Raji (cell line): ENCODE data around the gene RRBP1.

ENCODE experiments used
- POLR2A ChIP-seq: IDR thresholded peaks from 2 replicates; pipeline ENCODE4 v1.6.1; 2011; ENCODE audit warnings: low read depth, low read length, control low read depth; ENCODE audit not compliant: insufficient read depth

The RRBP1 gene

DNA sequence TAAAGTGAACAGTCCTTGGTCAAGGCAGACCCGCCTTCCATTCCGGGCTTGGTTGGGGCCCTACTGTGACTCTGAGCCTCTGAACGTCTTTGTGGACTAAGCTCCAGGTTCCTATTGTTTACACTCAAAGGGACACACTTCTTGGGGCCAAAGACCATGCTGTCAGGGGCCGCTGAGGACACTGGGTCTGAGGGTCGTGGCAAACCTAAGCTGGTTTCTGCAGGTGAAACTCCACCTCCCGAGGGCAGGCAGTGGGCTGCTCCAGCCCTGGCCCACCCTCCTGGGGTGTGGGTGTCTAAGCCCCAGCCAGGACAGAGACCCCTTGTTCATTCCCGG is 69.1 kb downstream of the RRBP1 start:
- TF ChIP-seq POLR2A = no peak

DNA sequence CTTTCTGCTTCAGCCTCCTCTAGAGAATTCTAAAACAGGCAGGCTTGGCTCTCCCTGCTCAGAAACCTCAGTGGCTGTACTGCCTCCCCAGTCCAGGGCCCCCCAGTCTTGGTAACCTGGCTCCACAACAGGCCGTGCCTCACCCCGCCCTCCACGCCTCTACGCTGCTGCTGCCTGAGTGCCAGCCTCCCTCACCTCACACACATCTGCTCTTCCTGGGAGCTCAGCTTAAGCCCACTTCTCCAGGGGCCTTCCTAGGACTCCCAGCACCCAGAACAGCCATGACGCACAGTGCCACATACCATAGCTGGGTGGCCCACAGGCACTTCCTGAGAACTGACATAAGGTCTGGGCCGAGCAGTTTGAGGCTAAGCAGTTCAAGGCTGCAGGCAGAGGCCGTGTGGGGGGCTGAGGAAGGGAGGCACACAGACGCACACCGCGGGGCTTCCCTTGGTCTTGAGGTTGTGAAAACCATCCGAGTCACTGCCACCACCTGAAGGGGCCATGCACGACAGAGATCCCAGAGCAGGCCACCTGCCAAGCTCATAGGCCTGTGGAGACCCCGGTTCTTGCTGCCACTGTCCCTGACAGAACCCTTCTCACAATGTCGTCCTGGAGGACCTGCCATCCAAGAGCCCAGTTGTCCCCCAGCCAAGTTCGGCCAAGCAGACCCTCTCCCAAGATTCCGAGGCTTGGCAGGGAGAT is 69.6 kb downstream of the RRBP1 start:
- TF ChIP-seq POLR2A = no peak

DNA sequence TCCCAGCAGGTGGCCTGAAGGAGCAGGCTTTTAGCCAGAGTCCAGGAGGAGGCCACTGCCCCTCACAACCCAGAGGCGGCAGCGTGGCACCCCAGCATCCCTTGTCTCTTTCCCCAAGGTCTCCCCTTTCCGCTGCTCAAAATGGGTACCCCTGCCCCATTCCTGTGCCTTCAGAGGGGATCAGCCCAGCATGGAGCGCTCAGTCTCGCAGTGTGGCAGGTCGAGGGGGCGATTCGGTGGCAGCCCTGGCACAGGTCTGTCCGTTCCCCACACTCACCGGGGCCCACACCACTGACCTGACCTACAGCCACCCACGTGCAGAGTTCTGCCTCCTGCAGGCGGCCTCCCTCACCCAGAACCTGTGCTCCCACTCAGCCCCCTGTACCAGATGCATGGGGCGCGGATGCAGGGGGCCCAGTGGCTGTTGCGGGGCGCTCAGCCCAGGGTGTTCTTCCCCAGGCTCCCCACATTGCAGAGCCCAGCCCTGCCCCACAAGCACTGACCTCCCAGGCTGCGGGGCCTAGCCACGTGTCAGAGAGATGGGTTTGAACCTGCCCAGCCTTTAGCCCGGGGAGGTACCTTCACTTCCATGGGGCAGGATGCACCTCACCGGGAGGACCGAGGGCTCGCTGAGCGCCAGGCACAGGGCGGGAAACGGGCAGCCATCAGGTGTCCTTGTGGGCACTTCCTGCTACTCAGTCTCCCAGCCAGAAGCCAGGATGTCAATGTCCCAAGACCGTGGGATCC is 70.3 kb downstream of the RRBP1 start:
- no peak for TF ChIP-seq POLR2A

DNA sequence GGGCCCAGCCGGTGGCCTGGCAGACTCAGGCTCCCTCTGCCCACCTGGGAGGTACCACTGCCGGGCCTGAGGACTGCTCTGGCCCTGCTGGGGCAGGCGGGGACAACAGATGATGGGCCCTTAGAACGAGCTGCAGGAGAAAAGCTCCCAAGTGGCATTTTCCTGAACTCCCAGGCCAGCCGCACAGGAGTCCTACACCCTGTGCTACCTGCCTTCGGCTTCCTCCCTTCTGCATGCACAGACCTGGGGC is 70.8 kb downstream of the RRBP1 start:
- TF ChIP-seq POLR2A = no peak

DNA sequence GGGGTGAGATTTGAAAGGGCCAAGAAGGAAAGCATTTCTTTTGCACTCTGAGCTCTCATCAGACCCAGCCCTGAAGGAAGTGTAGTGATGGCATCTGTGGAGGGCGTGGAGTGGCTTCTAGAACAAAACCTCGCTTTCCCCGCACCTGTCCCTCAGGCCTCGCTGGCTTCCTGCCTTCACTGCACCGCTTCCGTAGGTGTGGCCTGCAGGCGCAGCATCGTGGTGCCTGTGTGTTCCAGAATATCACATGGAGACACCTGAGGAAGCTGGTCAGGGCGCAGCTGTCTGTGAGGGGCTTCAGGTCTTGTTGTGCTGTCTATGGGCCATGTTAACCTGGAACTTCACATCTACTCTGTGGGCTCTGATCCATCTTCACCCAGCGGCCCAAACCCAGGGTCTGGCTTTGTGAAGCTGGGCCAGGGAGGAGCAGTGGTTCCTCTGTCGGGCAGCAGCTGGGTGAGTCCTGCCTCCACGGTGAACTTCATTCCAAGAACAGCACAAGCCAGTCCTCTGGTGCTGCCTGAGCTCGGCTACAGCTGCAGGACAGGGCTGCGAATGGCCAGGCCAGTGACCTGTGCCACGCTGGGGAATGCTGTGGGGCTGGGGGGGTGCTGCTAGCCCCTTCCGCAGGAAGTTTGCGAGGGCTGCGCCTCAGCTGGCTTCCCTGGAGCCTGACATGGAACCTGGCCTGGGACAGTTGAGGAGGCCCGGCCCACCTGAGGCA is 71.3 kb downstream of the RRBP1 start:
- TF ChIP-seq POLR2A = no peak

DNA sequence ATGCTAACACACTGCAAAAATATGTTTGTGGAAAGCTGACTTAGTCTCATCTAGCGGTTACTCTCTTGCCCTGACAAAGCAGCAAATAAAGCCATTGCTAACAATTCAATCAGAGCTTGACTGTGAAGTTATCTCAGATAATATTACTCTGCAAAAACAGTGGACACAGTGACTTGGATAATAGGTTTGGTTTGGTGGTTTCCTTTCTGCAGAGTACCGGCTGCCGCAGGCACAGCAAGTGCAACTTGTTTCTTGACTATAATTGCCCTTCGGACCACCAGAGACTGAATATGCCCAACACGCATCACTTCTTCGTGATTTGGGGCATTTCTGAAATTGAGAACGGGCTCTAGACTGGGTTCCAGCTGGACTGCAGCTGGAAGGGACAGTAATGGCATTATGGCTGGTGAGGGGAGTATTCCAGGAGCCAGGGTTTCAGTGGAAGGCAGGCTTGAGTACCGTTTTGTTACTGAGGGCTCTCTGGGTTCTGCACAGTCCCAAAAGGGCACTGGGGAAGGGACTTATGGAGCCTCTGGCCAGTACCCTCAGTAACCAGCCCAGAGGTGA is 72.1 kb downstream of the RRBP1 start:
- TF ChIP-seq POLR2A = no peak

DNA sequence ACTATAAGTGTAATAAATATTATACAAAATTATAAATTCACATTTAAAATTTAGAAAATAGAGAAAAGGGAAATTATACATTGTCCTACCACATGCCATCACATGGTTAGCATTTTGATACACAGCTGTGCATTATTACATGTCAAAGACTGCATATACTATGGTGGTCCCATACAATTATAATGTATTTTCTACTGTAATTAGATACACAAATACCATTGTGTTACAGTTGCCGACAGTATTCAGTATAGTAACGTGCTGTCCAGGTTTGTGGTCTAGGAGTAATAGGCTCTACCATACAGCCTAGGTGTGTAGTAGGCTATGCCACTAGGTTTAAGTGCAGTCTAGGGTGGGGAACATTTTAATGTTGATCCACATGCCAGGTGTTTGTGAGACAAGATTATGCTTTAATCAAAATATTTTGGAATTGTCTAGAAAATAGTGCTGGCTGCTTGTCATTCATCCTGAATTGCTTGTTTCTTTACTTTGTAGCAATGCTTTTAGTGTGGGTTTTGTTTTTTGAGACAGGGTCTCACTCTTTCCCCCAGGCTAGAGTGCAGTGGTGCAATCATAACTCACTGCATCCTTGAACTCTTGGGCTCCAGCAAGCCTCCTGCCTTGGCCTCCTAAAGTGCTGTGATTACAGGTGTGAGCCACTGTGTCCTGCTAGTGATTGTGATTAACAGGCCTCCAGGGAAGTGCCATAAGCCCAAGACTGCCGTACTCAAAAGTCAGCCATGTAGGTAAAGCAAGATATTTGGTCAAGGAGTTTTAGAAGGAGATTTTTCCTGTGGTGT is 73.1 kb downstream of the RRBP1 start:
- TF ChIP-seq POLR2A = no peak

DNA sequence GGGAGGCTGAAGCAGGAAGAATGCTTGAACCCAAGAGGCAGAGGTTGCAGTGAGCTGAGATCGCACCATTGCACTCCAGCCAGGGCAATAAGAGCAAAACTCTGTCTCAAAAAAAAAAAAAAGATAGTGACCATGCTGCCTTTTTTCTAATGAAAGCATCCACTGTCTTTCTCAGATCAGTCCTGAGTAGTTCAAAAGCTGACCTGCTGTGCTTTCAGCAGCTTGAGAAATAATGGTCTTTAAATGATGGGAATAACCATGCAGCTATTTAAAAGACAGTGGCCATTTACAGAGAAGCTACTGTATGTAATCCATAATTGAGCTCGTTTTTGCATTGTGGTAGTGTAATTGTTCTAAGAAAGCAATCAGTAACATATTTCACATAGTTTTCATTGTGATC is 76.0 kb downstream of the RRBP1 start:
- TF ChIP-seq POLR2A = no peak

DNA sequence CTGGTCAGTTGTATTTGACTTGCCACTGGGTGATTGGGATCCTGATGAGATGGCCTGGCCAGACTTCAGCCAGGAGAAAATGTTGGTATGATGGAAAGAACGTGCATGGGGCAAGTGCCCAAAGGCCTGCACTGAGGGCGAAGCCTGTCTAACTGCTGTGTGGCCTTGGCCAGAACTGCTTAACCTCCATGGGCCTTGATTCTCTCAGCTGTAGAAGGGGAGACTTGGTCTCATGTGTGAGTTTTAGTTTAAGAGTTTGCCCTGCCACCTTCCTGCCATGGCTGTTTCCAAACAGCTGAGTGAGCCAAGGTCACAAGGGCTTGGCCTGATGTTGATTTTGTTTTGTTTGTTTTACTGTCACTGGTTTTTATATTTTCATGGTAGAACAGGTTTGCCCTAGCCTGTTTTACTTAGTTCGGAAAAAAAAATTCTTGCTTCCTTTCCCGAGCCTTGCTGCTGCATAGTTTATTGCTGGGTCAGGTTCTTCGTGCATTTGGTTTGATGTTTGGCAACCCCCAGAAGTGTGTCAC is 76.8 kb downstream of the RRBP1 start:
- no peak for TF ChIP-seq POLR2A

DNA sequence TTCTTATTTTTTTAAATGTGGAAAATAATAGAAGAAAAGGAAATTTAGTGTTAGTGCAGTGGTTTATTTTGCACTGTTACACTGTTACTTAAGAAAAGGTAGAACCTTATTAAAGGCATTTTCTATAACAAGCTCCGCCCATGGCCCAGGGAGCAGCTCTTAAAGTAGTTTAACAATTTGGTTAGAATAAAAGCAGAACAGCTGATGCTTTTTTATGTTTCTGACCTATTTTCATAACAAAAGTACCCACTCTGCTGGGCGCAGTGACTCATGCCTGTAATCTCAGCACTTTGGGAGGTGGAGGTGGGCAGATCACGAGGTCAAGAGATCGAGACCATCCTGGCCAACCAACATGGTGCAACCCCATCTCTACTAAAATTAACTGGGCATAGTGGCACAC is 79.5 kb downstream of the RRBP1 start:
- TF ChIP-seq POLR2A = no peak

DNA sequence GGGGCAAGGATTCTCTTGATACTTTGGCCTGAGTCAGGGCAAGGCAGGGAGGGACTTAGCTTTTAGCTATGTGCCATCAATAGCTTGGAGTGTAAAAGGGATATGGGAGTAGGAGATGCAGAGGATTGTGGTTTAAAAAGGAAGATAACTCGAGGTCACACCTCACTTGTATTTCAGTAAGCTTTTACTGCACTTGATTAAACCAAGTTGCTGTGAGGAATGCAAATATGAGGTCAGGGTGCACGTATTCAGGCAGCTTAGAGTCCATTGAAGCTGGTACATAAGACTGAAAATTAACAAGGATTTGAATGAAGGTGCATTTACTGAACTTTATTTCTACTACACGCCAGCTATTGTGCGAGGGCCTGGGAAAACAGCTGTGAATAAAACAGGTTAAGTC is 80.1 kb downstream of the RRBP1 start:
- TF ChIP-seq POLR2A = no peak

DNA sequence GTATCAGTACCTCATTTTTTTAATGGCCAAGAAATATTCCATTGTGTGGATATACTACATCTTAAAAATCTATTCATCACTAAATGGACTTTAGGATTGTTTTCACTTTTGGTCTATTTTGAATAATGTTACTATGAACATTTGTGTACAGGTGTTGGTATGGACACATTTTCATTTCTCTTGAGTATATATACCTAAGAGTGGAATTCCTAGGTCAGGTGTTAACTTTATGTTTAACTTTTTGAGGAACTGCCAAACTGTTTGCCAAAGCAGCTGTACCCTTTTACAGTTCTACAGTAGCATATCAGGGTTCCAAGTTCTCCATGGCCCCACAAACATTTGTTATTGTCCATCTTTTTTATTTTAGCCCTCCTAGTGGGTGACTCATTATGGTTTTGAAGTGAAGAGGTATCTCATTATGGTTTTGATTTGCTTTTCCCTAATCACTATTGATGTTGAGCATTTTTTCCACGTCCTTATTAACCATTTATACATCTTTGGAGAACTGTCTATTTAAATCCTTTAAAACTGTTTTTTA is 84.0 kb downstream of the RRBP1 start:
- no peak for TF ChIP-seq POLR2A

DNA sequence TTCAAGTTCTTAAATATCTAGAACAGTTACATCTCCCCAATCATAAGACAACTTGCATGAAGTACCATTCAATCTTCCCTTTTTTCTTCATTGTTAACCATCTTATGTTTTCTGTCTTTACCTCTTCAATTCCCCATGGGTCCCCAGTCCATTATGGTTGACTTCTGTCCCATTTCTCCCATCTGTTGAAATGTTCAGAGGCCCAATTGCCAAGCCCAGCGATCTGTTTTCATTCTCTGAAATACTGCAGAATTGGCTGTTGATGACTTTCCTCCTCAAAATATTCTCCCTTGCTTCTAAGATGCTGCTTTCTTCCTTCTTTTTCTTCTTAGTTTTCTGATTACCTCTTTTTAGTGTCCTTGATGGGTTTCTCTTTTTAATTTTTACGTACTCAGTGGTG is 86.2 kb downstream of the RRBP1 start:
- no peak for TF ChIP-seq POLR2A

DNA sequence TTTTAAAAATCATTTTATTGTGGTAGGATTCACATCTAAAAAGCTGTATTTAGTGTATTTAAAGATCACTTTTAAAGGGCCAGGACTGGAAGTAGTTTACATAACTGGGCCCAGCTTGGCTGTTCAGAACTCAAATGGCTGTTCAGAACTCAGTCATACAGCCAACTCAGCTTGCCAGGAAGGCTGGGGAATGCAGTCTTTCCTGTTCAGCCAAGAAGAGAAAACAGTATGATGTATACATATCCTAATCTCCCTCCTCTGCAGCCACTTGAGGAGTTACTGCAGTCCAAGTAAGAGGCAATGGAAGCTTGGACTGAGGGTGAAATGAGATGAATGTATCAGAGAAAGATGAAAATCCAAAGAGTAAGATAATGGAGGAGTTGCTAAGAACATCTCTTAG is 87.6 kb downstream of the RRBP1 start:
- no peak for TF ChIP-seq POLR2A

DNA sequence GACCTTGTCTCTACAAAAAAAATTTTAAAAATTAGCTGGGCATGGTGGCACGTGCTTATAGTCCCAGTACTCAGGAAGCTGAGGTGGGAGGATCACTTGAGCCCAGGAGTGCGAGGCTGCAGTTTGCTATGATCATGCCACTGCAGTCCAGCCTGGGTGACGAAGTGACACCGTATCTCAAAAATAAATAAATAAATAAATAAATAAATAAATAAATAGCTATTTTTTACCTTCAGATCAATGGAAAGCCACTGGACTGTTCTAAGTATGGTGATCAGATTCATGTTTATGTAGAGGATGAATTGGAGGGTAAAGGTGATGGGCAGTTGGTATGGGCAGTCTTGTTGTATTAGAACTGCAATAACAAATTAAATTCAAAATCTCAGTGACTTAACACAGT is 88.1 kb downstream of the RRBP1 start:
- no peak for TF ChIP-seq POLR2A
